GM21360 (cell line): ENCODE data around the gene FIZ1.
"Not testable (repeated sequence)": the region's sequence is repeated elsewhere in the genome, so short reads cannot be mapped to it uniquely, and the experiment has no call there.

ENCODE experiments used
- ATAC-seq: cut with Tn5 transposase; IDR thresholded peaks from one replicate; pipeline ENCODE4 v1.9.1; 2021; ENCODE audit warnings: mild to moderate bottlenecking, moderate library complexity; ENCODE audit not compliant: unreplicated experiment

The FIZ1 gene

DNA sequence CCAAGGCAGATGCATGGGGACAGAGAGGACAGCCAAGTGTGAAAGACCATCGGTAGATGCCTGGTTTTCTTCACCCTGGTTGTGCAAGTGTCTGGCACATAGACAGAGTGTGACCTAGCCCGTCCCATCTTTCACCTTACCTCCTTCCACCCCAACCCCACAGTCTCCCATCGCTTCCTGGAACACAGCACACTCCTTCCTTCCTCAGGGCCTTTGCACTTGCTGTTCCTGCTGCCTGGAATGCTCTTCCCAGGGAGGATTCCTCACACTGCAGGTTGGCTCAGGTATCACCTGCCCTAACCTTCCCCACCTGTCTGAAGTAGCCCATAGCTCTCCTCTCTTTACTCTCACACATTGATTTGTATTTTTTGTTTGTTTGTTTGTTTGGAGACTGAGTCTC is 3.0 kb downstream of the FIZ1 start:
- ATAC-seq: no peak

DNA sequence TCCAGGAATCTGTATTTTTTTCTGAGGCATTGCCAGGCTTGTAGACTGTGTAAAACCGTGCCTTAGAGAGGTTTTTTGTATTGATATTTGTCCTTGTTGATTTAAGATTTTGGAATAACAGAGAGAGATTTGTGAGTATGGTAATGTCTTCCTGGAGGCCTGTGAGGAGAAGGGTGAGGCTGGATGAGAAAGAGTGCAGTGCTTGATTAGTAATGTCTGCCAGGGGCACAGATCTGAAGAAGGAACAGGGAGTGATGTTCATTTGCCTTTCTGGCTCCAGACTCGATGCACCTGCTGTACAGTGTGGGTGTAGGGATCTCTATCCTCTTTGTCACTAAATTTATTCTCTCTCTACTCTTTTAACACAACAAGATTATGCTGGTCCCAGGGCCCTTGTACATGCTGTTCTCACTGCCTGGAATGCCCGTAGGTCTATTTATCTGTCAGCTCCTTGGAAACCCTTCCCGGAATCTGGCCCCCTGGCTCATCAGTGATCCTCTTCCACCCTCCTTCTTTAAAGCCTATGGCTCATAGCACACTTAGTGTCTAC is 4.2 kb downstream of the FIZ1 start:
- ATAC-seq: no peak

DNA sequence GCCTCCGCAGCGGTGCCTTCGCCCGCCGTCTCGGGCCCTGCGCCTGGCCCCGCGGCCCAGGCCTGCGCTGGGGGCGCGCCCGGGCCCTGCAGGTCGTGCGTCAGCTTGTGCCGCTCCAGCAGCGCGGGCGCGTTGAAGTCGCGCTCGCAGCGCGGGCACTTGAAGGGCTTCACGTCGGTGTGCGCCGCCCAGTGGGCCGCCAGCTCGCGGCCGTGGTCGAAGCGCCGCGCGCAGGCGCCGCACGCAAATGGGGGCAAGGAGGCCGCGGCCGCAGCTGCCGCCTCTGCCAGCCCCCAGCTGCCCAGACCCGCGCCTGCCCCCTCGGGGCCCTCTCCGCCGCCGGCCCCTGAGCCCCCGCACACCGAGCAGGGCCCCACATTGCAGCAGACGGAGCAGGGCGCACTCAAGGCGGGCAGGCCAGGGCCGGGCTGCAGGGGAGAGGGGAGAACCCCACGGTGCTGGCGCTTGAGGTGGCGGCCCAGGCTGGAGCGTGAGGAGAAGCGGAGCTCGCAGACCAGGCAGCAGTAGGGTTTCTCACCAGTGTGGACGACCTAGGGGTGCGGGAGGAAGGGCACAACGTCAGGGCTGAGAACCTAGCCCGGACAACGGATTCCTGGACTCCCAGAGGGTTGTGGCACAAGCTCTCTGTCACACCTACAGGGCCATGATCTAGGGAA is 6.1 kb downstream of the FIZ1 start:
- no peak for ATAC-seq

DNA sequence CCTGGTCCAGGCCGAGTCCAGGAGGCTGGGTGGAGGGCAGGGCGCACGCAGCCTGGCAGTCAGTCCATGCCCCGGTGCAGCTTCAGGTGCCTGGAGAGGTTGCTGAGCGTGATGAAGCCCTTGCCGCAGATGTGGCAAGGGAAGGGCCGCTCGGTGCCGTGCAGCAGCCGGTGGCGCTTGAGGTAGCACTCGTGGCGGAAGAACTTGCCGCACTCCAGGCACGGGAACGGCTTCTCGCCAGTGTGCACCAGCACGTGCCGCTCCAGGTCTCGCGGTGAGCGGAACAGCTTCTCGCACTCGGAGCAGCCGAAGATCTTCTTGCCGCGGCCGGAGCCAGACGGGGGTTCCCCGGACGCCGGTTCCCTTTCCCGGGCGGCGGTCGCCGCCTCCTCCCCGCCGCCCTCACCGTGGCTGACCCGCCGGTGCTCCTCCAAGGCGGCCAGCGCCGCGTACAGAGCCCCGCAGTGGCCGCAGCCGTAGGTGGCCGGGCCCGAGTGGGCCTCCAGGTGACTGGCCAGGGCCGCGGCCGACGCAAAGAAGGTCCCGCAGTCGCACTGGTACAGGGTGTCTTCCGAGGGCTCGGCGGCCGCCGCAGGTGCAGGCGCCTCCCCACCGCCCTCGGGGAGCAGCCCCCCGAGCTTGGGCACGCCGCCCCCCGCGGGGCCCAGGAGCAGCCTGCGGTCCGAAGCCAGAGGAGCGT is 6.8 kb downstream of the FIZ1 start:
- no peak for ATAC-seq

DNA sequence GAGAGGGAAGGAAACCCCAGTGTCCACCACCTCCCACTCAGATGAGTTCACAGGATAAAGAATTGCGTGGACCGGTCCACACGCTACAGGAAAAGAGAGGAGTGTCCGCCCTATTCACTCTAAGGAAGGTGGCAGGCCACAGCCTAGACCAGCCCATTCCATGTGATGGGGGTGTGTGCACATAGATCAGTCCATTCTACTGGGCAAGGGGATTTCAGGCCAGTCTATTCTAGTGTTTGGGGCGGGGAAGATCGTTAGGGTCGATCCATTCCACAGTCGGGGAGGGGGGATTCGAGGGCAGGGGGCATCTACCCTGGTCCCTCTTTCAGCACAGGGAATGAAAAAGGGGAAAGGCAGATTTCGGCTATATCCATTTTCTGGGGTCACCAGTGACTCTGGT is 7.8 kb downstream of the FIZ1 start:
- no peak for ATAC-seq

DNA sequence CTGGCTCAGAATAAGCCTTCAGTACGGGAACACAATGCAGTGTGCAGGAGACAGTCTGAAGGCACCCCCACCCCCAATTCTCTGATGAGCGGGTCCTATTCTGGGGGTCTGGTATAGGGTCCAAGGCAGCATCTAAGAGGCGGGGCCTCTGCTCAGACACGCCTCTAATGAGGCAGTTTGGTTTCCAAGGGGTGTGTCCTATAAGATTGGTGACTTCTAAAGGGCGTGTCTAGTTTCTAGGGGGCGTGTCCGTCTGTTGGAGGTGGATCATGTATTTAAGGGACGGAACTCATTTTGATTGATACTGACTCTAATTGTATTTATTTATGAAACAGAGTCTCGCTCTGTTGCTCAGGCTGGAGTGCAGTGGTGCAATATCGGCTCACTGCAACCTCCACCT is 8.7 kb downstream of the FIZ1 start:
- no peak for ATAC-seq

DNA sequence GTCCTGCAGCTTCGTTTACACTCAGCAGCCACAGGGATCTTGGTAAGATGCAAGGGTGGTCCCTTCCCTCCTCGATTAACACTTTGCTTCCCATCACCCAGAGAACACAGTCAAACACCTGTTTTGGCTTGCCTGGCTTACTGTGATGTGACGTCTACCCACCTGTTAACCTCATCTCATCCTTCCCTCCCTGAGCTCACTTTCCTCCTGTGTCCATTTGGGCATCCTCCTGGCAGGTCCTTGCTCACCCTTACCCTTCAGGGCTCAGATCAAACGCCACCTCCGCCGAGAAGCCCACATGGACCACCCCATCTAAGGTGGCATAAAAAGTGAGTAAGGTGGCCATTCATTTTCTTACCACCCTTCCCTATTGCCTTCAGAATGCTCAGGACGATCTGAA is 9.2 kb downstream of the FIZ1 start:
- no peak for ATAC-seq

DNA sequence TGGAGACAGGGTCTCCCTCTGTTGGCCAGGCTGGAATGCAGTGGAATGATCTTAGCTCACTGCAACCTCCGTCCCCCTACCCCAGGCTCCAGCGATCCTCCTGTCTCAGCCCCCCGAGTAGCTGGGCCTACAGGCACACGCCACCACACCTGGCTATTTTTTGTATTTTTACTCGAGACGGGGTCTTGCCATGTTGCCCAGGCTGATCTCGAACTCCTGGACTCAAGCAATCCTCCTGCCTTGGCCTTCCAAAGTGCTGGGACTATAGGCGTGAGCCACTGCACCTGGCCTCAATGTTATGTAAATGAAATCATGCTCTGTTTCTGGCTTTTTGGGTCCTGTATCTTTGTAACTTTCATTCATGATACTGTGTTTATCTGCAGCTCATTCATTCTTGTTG is 10.6 kb downstream of the FIZ1 start:
- ATAC-seq: no peak

DNA sequence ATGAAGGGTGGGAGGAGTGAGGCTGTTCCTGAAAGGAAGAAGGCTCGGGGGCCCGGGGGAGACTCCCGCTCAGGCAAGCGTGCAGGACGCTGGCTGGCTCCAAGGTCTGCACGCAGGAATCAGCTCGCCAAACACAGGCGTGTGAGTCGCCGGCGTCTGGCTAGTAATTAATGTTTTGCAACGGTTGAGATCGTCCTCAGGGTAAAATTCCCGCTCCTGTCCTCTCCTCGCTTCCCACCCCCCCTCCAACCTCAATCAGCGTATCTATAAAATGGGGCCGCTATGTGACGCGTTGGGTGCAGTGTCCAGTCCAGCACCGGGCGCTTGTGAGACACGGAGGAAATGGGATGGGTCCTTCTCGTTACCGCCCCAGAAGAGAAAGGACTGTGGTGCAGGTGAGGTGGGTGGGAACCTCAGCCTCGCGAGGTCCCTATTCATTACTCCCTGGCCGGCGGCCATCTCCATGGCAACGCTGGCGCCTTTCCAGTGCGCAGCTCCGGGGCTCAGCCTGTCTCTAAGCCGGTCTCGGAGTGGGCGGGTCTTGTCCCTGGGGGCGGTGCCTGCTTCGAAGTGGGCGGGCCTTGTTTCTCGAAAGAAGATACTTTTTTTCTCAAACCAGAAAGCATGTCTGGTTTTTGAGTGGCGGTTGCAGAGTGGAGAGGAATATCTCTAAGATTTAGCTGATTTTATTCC is 12.2 kb downstream of the FIZ1 start:
- ATAC-seq: peak; percentile 71

DNA sequence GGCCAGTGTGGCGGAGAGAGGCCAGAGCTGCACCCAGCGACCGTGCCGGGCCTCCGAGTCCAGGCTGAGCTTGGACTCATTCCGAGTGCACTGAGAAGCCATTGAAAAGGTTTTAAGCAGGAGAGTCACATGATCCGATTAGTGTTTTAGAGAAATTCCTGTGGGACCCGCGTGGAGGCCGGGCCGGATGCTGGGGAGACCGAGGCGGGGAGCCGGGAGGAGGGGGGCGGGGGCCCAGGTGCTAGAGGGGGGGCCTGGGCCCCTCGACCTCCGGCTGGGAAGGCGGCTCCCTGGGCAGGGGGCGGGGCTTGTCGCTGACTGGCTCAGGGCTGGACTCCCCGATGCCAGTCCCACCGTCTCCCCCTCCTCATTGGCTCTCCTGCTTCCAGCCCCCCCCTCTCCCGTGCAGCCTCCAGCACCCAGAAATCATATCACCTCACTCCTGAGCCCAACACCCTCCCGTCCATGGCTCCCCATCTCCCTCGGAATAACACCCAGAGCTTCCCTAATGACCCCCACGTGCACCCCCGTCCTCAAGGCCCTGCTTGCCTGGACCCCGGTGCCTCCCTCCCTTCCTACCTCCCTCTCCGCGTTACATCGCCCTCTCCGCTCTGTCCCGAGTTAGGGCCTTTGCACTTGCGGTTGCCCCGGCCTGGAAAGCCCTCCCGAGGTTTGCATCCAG is 13.5 kb downstream of the FIZ1 start:
- no peak for ATAC-seq

DNA sequence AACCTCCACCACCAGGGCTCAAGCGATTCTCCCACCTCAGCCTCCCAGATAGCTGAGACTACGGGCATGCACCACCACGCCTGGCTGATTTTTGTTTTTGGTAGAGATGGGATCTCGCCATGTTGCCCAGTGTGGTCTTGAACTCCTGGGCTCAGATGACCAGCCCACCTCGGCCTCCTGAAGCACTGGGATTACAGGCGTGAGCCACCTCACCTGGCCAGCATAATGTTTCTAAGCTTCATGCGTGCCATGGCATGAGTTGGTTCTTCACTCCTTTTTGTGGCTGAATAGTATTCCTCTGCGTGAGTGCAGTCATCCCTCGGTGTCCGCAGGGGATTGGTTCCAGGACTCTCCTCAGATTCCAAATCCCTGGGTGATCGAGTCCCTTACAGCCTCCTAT is 14.4 kb downstream of the FIZ1 start:
- ATAC-seq: no peak

DNA sequence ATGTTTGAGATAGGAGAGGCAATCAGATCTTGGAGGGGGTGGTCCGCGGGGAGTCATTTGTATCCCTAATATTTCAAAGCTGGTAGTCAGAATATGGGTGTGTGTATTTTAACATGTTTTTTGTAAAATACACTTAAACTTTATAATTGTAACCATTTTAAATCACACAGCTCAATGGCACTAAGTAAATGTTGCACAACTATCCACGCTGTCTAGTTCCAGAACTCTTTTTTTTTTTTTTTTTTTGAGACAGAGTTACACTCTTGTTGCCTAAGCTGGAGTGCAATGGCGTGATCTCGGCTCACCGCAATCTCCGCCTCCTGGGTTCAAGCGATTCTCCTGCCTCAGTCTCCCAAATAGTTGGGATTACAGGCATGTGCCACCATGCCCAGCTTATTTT is 15.4 kb downstream of the FIZ1 start:
- ATAC-seq: not testable (repeated sequence)

DNA sequence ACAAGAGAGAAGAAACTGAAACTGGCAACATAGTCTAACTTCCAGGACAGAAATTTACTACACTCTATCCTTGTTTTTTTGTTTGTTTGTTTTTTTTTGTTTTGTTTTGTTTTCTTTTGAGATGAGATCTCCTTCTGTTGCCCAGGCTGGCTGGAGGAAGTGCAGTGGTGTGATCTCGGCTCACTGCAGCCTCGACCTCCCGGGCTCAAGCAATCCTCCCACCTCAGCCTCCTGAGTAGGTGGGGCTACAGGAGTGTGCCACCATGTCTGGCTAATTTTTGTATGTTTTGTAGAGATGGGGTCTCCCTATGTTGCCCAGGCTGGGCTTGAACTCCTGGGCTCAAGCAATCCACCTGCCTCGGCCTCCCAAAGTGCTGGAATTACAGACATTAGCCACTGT is 17.0 kb downstream of the FIZ1 start:
- ATAC-seq: not testable (repeated sequence)

DNA sequence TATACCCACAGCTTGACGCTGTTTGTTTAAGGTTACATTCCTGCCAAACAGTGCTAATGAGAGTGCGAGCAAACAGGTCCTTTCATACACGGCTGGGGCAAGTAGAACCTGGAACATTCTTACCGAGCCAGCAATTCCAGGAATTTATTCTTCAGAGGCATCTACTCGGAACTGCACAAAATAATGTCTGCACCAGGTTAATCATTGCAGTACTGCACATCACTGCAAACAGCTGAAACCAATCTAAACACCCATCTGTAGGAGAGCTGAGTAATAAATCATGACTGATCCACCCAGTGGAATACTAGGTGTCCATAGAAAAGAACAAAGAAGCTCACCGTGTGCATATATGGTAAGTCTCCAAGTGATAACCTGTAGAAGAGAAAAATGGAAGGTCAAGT is 17.5 kb downstream of the FIZ1 start:
- ATAC-seq: no peak

DNA sequence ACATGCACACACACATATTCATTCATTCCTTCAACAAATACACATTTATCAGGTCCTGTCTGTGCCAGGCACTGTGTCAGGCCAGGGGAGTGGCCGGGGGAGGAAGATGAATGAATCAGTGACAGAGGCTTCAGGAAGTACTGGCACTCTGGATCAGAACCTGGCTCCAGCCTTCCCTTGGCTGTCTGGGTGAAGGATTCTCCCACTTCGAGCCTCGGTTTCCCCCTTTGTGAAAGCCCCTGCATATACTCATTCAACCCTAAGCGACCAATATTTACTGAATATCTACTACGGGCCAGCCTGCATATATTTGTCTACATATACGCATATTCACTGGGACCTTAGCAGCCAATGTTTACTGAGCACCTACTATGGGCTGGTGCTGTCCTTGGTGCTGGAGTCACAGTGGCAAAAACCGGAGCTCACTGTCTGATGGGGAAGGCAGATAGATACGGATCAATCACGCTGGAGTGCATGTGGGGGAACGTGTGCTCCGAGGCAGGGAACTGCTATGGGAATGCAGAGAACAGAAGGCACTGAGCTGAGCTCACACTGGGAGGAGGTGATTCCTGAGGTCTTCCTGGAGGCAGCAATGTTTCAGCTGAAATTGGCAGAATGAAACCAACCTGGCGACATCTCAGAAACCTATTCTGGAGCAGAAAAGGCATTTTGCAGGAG is 18.0 kb downstream of the FIZ1 start:
- ATAC-seq: no peak

DNA sequence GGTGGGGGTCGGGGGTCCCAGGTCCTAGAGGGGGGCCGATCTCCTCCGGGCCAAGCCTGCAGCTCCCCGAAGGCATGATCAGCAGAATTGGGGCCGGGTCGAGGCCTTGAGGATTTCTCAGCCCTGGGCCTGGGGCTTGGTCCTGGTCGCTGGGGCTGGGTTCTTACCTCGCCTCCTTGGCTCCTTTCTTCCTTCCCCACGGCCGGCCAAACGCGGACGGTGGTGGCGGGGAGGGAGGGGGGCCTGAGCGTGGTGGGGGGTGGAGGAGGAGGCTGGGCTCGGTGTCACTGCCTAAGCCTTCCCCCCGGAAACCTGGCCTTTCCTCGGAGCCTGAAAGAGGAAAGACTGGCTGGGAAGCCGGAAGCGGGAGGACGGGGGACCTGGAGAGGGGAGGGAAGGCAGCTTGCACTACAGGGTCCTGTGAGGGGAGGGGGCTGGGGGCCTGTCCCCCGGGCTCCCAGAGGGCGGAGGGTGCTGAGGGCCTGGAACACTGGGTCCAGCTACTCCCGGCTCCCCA is 18.6 kb downstream of the FIZ1 start, which contains the start of gene ZNF579:
TSS of gene ZNF579 (minus strand) at position 221 of the 517 bp plus-strand sequence. CDS start 1,209 bp downstream, outside the sequence.
- no peak for ATAC-seq

DNA sequence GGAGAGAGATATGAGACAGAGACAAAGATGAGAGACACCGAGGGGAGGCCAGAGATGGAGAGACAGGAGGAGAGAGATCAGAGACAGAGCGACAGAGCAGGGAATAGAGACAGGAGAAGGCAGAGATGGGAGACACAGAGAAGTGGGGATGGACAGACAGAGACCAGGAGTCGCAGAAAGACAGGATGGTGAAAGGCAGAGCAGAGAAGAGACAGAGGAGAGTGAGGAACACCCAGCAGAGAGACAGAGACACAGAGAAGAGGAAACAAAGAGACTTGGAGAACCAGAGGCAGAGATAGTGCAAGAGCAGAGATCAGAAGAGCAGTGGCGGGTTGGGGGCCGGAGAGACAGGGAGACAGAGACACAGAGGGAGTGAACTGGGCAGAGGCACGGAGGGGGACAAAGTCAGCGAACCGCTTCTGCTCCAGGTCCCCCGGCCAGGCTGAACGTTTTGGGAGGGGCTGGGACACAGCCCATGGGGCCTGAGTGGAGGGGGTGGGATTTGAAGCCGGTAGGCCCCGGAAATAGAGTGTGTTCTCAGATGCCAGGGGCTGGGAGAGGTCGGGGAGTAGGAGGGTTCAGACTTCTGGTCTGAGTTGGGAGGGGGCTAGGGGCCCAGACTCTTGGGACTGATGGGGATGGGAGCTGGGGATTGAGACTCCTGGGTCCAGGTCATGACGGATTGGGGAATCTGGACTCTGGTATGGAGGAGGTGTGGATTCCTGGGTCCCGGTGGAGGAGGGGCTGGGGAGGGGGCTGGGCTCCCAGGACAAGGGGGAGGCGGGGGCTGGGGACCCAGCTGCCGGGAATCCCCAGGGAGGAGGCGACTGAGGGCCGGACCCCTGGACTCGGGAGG is 19.3 kb downstream of the FIZ1 start:
- ATAC-seq: no peak

DNA sequence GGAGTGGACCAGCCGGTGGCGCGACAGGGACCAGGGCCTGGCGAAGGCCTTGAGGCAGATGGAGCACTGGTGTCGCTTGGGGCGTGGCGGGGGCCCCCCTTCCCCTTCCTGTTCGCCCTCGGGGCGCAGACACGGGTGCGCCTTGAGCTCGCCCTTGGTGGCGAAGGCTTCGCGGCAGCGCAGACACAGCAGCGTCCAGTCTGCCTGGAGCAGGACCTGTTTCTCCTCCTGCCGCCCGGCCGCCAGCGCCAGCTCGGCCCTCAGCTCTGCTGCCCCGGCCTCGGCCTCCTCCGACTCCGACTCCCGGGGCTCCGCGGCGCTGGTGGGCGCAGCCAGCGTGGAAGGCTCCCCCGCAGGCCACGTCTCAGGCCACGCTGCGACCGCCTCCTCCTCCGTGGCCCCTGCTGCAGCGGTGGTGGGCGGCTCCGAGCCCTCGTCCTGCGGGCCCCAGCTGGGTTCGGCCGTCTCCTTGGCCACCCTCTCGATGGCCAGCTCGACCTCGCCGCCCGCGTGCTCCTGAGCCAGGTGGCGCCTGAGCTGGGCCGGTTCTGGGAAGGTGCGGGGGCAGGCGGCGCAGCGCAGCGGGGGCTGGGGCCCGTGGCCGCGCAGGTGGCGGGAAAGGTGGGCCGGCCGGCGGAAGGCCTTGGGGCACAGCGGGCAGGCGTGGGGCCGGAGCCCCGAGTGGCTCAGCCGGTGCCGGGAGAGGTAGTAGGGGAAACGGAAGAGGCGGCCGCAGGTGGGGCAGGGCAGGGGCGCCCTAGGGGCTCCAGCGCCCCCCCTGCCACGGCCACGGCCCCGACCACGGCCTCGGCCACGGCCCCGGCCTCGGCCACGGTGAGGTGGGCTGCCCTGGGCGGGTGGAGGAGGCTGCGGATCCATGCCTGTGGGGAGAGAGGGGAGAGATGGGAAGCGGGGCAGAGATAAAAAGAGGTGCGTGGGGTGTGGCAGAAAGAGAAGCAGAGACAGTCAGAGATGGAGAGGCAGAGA is 20.3 kb downstream of the FIZ1 start:
- no peak for ATAC-seq
